ENCODE measurements around the gene ZNF205. TPM values are rescaled to one million over a fixed set of nuclear protein-coding genes. Genes with fewer than 3 reads are reported as not detected.

ZNF205 gene
- total and polyA plus RNA-seq, 2 of the 13 experiments (the other 11 are each of a cell fraction or from before 2014, with no cell fraction given): 5.8 to 10.2 TPM

GRCh38 chr16:3129137-3130131, 17.0 kb downstream of the ZNF205 start (continued):
- TF ChIP-seq MAX (IDR thresholded peaks at IDR 0.05) (peak; percentile 42; the same call in 1 of the 2 replicates), MAFK (conservative IDR thresholded peaks at IDR 0.05 in 1 of 2, IDR thresholded peaks at IDR 0.05 in 1 of 2; ENCODE audit: low read length in 2 of 2) (no peak), PITX1 (CRISPR knock-in tag; IDR thresholded peaks at IDR 0.05) (0 out of 2 replicates have a peak, but pooled peaks have one; percentile 18), ZMYM4 (CRISPR knock-in tag; IDR thresholded peaks at IDR 0.05) (0 out of 2 replicates have a peak, but pooled peaks have one; percentile 12), ZFX (CRISPR knock-in tag; IDR thresholded peaks at IDR 0.05; ENCODE audit: low read depth) (peak; percentile 45; the same call in 1 of the 2 replicates), THAP7 (CRISPR knock-in tag; IDR thresholded peaks at IDR 0.05) (no peak), E2F2 (CRISPR knock-in tag; IDR thresholded peaks at IDR 0.05; ENCODE audit: borderline replicate concordance) (0 out of 2 replicates have a peak, but pooled peaks have one; percentile 43), POLR2A (IDR thresholded peaks at IDR 0.05; ENCODE audit: insufficient read depth in 1 of 2, low read depth in 2 of 2, low read length in 2 of 2) (peak in 1 of 2 experiments; percentile 39; a peak in 1 of 4 replicates), PAXIP1 (CRISPR knock-in tag; conservative IDR thresholded peaks at IDR 0.05) (0 out of 2 replicates have a peak, but pooled peaks have one; percentile 14), NRL (CRISPR knock-in tag; IDR thresholded peaks at IDR 0.05; ENCODE audit: borderline replicate concordance) (0 out of 2 replicates have a peak, but pooled peaks have one; percentile 20), MEIS1 (CRISPR knock-in tag; IDR thresholded peaks at IDR 0.05; ENCODE audit: borderline replicate concordance) (0 out of 2 replicates have a peak, but pooled peaks have one; percentile 47), GABPA (IDR thresholded peaks at IDR 0.05; ENCODE audit: low read depth, low read length) (no peak), GABPA (CRISPR knock-in tag; IDR thresholded peaks at IDR 0.05; ENCODE audit: low read depth) (peak; percentile 46), ZSCAN12 (CRISPR knock-in tag; IDR thresholded peaks at IDR 0.05) (no peak), ZNF557 (CRISPR knock-in tag; IDR thresholded peaks at IDR 0.05) (no peak), HOXA5 (CRISPR knock-in tag; IDR thresholded peaks at IDR 0.05) (no peak), SALL1 (CRISPR knock-in tag; IDR thresholded peaks at IDR 0.05) (peak; percentile 27; the same call in 1 of the 2 replicates), HMGXB4 (CRISPR knock-in tag; IDR thresholded peaks at IDR 0.05; ENCODE audit: borderline replicate concordance in 1 of 2, low read depth in 1 of 2) (peak; percentile 82 to 86), CBX1 (IDR thresholded peaks at IDR 0.05; ENCODE audit: low read depth) (peak; percentile 33), THAP11 (CRISPR knock-in tag; IDR thresholded peaks at IDR 0.05) (peak; percentile 46; the same call in 1 of the 2 replicates)

All from HepG2 (cell line).